ENCODE data around the gene TMEM80. TPM values are rescaled to one million over a fixed set of nuclear protein-coding genes. Genes with fewer than 3 reads are reported as not detected.

TMEM80 gene
- polyA plus RNA-seq, 1 experiment, result 18.7 TPM

GRCh38 chr11:692824-693414 lies 2.7 kb upstream of the TMEM80 start:
- no peak for DNase-seq (ENCODE audit: low read depth, low spot score)
- Histone ChIP-seq H3K27ac (ENCODE audit: low read depth, low read length) (no peak overlapping the region), H3K4me3 (ENCODE audit: low read depth, low read length) (peak overlapping the region; percentile 79), H3K9me3 (ENCODE audit: control insufficient read depth, insufficient read depth, low read length) (no peaks in the 10 kb centered on the region; the same call in 1 of the 2 replicates), H3K27me3 (ENCODE audit: control insufficient read depth, insufficient read depth, low read length) (no peaks in the 10 kb centered on the region)
- no peak for TF ChIP-seq CTCF (IDR thresholded peaks at IDR 0.05; ENCODE audit: low read depth, low read length)
- ChIA-PET CTCF (no interaction called here), POLR2A (interaction anchor here (0.9 kb wide), 1 partner anchor 77 kb away, joined by 3 read pairs; the partner anchor contains the start of gene IRF7)

GRCh38 chr11:693415-693831 lies 2.2 kb upstream of the TMEM80 start:
- Histone ChIP-seq H3K9me3 (ENCODE audit: control insufficient read depth, insufficient read depth, low read length) (no peaks in the 10 kb centered on the region; the same call in 1 of the 2 replicates), H3K27ac (ENCODE audit: low read depth, low read length) (no peak overlapping the region), H3K4me3 (ENCODE audit: low read depth, low read length) (peak overlapping the region; percentile 79), H3K27me3 (ENCODE audit: control insufficient read depth, insufficient read depth, low read length) (no peaks in the 10 kb centered on the region)
- ChIA-PET POLR2A (interaction anchor here (0.9 kb wide), 1 partner anchor 78 kb away, joined by 3 read pairs; the partner anchor contains the start of gene IRF7), CTCF (no interaction called here)
- TF ChIP-seq CTCF (IDR thresholded peaks at IDR 0.05; ENCODE audit: low read depth, low read length), result no peak
- DNase-seq (ENCODE audit: low read depth, low spot score), result no peak

GRCh38 chr11:693887-694562 lies 1.6 kb upstream of the TMEM80 start:
- Histone ChIP-seq H3K27me3 (ENCODE audit: control insufficient read depth, insufficient read depth, low read length) (no peaks in the 10 kb centered on the region), H3K9me3 (ENCODE audit: control insufficient read depth, insufficient read depth, low read length) (no peaks in the 10 kb centered on the region; the same call in 1 of the 2 replicates), H3K27ac (ENCODE audit: low read depth, low read length) (no peak overlapping the region), H3K4me3 (ENCODE audit: low read depth, low read length) (peak overlapping the region; percentile 79)
- no peak for DNase-seq (ENCODE audit: low read depth, low spot score)
- no peak for TF ChIP-seq CTCF (IDR thresholded peaks at IDR 0.05; ENCODE audit: low read depth, low read length)
- ChIA-PET CTCF (no interaction called here), POLR2A (interaction anchor here (0.5 to 2.4 kb wide), 3 partner anchors 12 to 78 kb away, joined by 3 to 11 read pairs (median 3); partner anchors contain the start of genes EPS8L2 and IRF7)

- H3K27me3 ChIP-seq (ENCODE audit: control insufficient read depth, insufficient read depth, low read length), result no peaks in the 10 kb centered on the region
- peak within 1 kb of the TSS; percentile 79 for H3K4me3 ChIP-seq (ENCODE audit: low read depth, low read length)
- peak within 1 kb of the TSS; percentile 100 for H3K27ac ChIP-seq (ENCODE audit: low read depth, low read length)
- CTCF ChIA-PET, result no interaction called here
- no peaks in the 10 kb centered on the region; the same call in 1 of the 2 replicates for H3K9me3 ChIP-seq (ENCODE audit: control insufficient read depth, insufficient read depth, low read length)
- TF ChIP-seq CTCF (IDR thresholded peaks at IDR 0.05; ENCODE audit: low read depth, low read length), result no peak
- POLR2A ChIA-PET, result interaction anchor here (1.2 to 2.4 kb wide), 5 partner anchors 12 to 56 kb away, joined by 4 to 11 read pairs (median 10); partner anchors contain the start of genes EPS8L2 and TALDO1
- peak; percentile 97 for DNase-seq (ENCODE audit: low read depth, low spot score)
Observed at GRCh38 chr11:694563-695287, 891 bp upstream of the TMEM80 start, which contains the start of gene DEAF1. Gene DEAF1 (minus strand): TSS chr11:695222. CDS start chr11:695047, 175 bp downstream.

Data from AG04450 (cell line).